GM10266 (cell line): ENCODE results near the gene CDK13.
"Not testable (repeated sequence)": the region's sequence is repeated elsewhere in the genome, so short reads cannot be mapped to it uniquely, and the experiment has no call there.

ENCODE experiments used
- DNase-seq: peaks from one replicate; pipeline ENCODE4 v3.0.0; 2012; ENCODE audit errors: extremely low spot score
- CTCF ChIP-seq: IDR thresholded peaks from 2 replicates; pipeline ENCODE4 v1.5.1; 2012; ENCODE audit warnings: mild to moderate bottlenecking, low read depth; ENCODE audit not compliant: control insufficient read depth, insufficient read depth; ENCODE audit errors: missing control alignments

The CDK13 gene

GRCh38 chr7:40138973-40139372 lies 188.9 kb downstream of the CDK13 start:
- no peak for TF ChIP-seq CTCF
- no peak for DNase-seq

DNA sequence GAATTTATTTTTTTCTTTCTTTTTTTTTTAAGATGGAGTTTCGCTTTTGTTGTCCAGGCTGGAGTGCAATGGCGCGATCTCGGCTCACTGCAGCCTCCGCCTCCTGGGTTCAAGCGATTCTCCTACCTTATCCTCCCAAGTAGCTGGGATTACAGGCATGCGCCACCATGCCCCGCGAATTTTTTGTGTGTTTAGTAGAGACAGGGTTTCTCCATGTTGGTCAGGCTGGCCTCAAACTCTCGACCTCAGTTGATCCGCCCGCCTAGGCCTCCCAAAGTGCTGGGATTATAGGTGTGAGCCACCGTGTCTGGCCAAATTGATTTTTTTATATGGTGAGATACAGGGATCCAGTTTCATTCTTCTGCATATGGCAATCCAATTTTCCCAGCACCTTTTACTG lies 189.8 kb downstream of the CDK13 start:
- not testable (repeated sequence) for DNase-seq

- not testable (repeated sequence) for DNase-seq
These were observed 191.9 kb downstream of the CDK13 start for GRCh38 chr7:40141916-40142315.

DNA sequence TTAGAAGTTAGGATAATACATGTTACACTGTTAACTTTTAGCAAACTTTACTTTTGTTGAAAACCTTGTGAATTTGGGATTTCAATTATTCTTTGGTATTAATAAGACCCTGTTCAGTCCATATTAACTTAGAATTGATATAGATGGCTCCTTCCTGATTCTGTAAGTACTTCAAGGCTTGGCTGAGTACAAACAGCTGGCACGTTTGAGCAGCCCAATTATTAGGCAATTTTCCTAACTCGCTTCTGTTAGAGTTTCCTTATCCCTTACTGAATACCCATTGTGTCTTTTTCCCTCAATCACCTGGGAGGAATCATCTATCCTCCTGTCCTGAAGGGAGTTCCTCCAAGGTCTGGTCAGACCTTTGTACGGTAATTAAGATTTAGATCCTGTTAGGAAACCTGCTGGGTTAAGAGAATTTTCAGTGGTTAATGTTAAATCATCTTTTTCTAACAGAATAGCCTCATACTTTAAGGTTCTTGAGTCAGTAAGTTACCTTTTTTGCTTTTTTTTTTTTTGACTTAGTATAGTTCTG lies 195.6 kb downstream of the CDK13 start:
- DNase-seq, result not testable (repeated sequence)

DNA sequence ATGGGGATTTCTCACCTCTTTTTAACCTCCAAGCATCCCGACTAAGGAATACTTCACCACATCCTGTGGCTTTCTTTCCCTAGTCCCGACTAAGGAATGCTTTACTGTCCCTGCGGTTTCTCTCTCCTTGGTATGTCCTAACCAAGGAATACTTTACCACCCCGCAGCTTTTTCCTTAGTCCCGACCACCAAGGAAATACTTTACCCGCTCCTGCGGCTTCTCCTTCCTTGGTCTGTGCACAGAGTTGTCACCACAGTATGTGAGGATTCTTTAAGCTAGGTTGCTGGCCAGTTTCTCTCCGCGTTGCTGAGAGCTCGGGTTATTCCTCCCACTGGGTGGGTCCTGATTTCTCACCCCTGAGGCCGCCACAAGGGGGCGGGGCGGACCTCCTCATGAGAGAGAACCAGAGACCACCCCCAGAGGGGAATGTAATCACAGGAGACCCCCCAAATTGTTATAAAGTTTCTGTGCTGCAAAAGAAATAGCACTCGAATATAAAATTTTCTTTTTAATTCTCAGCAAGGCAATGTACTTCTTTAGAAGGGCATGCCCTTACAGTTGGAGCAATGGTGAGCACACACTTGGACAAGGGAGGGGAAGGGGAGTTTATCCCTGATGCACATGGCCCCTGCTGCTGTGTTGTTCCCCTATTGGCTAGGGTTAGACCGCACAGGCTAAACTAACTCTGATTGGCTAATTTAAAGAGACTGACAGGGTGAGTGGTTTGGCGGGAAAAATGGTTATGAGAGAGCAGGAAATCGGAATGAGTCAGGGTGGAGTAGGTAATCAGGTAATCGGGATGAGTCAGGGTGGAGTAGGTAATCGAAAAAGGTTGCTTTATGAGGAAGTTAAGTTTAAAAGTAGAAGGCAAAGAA lies 197.6 kb downstream of the CDK13 start:
- DNase-seq, result no peak
- no peak for TF ChIP-seq CTCF

DNA sequence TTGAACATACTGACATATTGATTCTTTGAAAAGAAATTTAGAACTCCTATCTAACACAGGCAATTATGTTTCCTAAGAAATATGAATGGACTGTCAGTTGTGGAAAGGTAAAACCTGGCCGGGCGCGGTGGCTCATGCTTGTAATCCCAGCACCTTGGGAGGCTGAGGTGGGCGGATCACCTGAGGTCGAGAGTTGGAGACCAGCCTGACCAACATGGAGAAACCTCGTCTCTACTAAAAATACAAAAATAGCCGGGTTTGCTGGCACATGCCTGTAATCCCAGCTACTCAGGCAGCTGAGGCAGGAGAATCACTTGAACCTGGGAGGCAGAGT lies 198.2 kb downstream of the CDK13 start:
- not testable (repeated sequence) for DNase-seq

DNA sequence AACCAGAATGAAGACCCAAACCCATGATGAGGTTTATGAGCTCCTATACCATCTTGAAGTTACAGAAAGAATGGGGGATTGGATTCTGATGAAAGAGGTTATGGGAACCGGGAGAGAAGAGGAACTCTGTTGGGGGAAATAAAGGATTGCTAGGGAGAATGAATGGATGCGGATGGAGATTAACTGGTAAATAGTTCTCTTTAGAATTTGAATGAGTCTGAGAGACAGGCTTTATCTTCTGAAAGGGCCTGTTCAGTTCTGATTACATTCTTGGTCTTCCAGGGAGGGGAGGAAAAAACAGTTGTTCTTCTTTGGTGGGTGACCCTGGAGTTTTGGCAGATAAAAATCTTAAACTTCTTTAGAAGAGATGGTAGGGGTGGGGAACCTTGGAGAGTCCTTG lies 198.6 kb downstream of the CDK13 start:
- no peak for TF ChIP-seq CTCF
- DNase-seq, result no peak
